Stimulated activated effector memory CD8-positive, alpha-beta T cell treated with anti-CD3 and anti-CD28 coated beads, Interleukin-12 subunit alpha, Interleukin-12 subunit beta, amount 100 ng/mL, for 72 hours (primary cell): Measurements from ENCODE around the gene TBC1D4.
"Not testable (repeated sequence)": the region's sequence is repeated elsewhere in the genome, so short reads cannot be mapped to it uniquely, and the experiment has no call there.

ENCODE experiments used
- ATAC-seq: fragments of 150-1000 bp; cut with Tn5 transposase; 2 replicates; pipeline ENCODE4 v1.10.0; 2021
- DNase-seq, 2 donors: peaks; one replicate each; pipeline ENCODE4 v3.0.0; 2021 to 2022; ENCODE audit warnings: low spot score in 2 of 2
- H3K27ac Mint-ChIP-seq: one replicate; pipeline ENCODE4 v1.8.0; 2022; ENCODE audit warnings: mild to moderate bottlenecking, mixed read lengths
- H3K36me3 Mint-ChIP-seq: one replicate; pipeline ENCODE4 v1.8.0; 2022; ENCODE audit warnings: mild to moderate bottlenecking, mixed read lengths
- H3K4me1 Mint-ChIP-seq: one replicate; pipeline ENCODE4 v1.8.0; 2022; ENCODE audit warnings: mixed read lengths
- H3K4me3 Mint-ChIP-seq: one replicate; pipeline ENCODE4 v1.8.0; 2022; ENCODE audit warnings: mild to moderate bottlenecking, mixed read lengths
- H3K9me3 Mint-ChIP-seq: one replicate; pipeline ENCODE4 v1.8.0; 2022; ENCODE audit warnings: mixed read lengths

The TBC1D4 gene

DNA sequence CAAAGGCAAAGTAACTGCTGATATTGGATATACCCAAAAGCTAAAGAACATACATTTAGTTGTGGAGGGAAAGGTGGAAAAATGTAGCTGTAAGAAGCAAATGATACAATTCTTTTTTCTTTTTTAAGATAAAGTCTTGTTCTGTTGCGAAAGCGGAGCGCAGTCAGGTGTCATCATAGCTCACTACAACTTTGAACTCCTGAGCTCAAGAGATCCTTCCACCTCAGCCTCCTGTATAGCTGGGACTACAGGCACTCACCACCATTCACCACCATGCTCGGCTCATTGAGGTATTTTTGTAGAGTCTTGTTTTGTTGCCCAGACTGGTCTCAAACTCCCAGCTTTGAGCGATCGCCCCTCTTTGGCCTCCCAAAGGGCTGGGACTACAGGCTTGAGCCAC lies 38.0 kb downstream of the TBC1D4 start:
- Mint-ChIP-seq H3K9me3 (no peaks in the 10 kb centered on the region), H3K36me3 (no peaks in the 10 kb centered on the region), H3K4me1 (no peaks in the 10 kb centered on the region), H3K27ac (no peak overlapping the region), H3K4me3 (no peak overlapping the region)
- ATAC-seq (no peak), DNase-seq (no peak)

GRCh38 chr13:75443356-75443958 lies 38.5 kb downstream of the TBC1D4 start:
- DNase-seq (no peak), ATAC-seq (no peak)
- H3K4me3 Mint-ChIP-seq: no peak overlapping the region
- no peaks in the 10 kb centered on the region for H3K9me3 Mint-ChIP-seq
- H3K36me3 Mint-ChIP-seq: no peaks in the 10 kb centered on the region
- H3K27ac Mint-ChIP-seq: no peak overlapping the region
- no peaks in the 10 kb centered on the region for H3K4me1 Mint-ChIP-seq

DNA sequence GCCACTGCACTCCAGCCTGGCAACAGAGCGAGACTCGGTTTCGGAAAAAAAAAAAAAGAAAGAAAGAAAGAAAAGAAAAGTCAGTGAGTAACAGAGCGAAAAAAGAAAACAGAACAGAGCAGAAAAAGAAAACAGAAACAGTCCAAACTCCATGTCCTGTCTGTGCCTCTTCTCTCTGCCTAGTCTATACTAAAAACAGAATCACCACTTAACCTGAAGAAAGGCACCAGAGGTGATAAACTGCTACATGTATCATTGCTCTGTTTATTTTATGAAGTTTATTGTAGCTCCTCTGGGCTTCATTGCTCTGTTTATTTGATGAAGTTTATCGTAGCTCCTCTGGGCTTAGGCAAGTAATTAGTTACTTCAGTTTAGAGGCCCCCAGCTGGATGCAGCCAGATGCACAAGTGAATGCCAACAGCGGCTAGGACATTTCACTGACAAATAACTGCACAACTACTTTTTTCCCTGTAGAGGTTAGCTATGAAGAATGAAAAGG lies 39.2 kb downstream of the TBC1D4 start:
- no peak for DNase-seq
- Mint-ChIP-seq H3K27ac (no peak overlapping the region), H3K4me3 (no peak overlapping the region), H3K36me3 (no peaks in the 10 kb centered on the region), H3K9me3 (no peaks in the 10 kb centered on the region), H3K4me1 (no peaks in the 10 kb centered on the region)
- no peak for ATAC-seq

GRCh38 chr13:75440100-75440499 lies 41.9 kb downstream of the TBC1D4 start:
- H3K4me3 Mint-ChIP-seq: no peak overlapping the region
- no peaks in the 10 kb centered on the region for H3K36me3 Mint-ChIP-seq

GRCh38 chr13:75437582-75438318 lies 44.2 kb downstream of the TBC1D4 start:
- ATAC-seq (no peak), DNase-seq (no peak)
- Mint-ChIP-seq H3K4me1 (no peaks in the 10 kb centered on the region), H3K36me3 (no peaks in the 10 kb centered on the region), H3K27ac (no peak overlapping the region), H3K9me3 (no peaks in the 10 kb centered on the region), H3K4me3 (no peak overlapping the region)

More at GRCh38 chr13:75440100-75440499, 41.9 kb downstream of the TBC1D4 start:
- peak overlapping the region; percentile 5 for H3K27ac Mint-ChIP-seq
- H3K9me3 Mint-ChIP-seq: no peaks in the 10 kb centered on the region
- ATAC-seq (no peak), DNase-seq (no peak)
- H3K4me1 Mint-ChIP-seq: no peaks in the 10 kb centered on the region

DNA sequence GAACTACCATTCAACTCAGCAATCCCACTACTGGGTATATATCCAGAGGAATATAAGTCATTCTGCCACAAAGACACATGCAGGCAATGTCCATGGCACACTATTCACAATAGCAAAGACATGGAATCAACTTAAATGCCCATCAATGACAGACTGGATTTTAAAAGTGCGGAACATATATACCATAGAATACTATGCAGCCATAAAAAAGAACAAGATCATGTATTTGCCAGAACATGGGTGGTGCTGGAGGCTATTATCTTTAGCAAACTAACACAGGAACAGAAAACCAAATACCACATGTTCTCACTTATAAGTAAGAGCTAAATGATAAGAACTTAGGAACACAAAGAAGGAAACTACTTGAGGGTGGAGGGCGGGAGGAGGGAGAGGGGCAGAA lies 47.8 kb downstream of the TBC1D4 start:
- not testable (repeated sequence) for H3K4me1 Mint-ChIP-seq, DNase-seq, H3K4me3 Mint-ChIP-seq, H3K36me3 Mint-ChIP-seq, ATAC-seq, H3K27ac Mint-ChIP-seq, H3K9me3 Mint-ChIP-seq

DNA sequence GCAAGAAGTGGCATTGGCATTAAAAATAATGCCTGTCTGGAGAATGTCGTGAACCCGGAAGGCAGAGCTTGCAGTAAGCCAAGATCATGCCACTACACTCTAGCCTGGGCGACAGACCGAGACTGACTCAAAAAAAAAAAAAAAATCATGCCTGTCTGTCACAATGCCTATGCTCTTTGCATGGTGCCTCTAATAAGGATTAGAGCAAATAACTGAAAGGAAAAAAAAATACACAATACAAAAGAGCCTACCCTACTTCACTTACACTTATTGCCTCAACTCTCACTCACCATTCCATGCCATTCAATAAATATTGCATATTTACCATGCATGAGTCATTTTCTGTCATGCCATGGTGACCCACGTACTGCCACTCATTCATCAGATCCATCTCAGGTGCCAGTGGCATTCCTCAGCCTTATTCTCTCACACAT lies 49.1 kb downstream of the TBC1D4 start:
- Mint-ChIP-seq H3K4me1 (no peaks in the 10 kb centered on the region), H3K36me3 (no peaks in the 10 kb centered on the region), H3K9me3 (no peaks in the 10 kb centered on the region), H3K4me3 (no peak overlapping the region), H3K27ac (no peak overlapping the region)
- ATAC-seq (no peak), DNase-seq (no peak)

GRCh38 chr13:75432045-75432444 lies 49.9 kb downstream of the TBC1D4 start:
- DNase-seq: no peak
- no peak for ATAC-seq
- no peak overlapping the region for H3K4me3 Mint-ChIP-seq
- H3K9me3 Mint-ChIP-seq: no peaks in the 10 kb centered on the region
- H3K4me1 Mint-ChIP-seq: no peaks in the 10 kb centered on the region
- H3K36me3 Mint-ChIP-seq: no peaks in the 10 kb centered on the region
- no peak overlapping the region for H3K27ac Mint-ChIP-seq

DNA sequence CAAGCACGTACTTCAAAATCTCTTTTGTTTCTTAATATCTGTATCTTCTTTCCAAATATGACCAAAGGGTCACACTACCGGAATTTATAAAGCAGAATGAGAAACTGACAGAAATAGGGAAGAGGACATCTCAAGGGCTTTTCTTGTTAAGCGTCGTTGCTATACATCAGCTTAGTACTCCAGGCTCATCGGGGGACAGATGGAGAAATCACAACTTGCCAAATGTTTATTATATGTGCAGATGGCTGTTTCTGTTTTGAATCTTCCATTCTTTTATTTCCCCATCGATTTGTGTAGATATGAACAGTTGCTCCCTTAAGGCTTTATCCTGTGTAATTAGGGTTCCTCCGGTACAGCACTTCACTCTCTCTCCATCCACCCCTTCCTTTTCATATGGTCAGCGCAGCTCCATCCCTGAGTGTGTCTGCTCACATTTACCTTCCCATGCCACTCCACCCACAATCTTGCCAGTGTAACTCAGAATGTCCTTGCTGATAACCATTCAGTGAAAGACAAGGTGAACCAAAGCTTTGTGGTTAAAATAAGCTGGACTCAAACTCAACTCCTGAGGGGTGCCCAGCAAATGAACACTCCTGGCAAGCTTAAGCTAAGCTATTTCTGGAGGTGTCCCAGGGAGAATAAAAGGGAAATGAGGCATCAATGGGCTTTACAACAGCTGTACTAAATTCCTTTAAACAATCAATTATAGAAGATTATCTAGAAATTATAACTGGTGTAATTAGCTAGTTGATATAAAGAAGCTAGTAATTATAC lies 51.3 kb downstream of the TBC1D4 start:
- no peaks in the 10 kb centered on the region for H3K9me3 Mint-ChIP-seq
- ATAC-seq (no peak), DNase-seq (no peak)
- H3K36me3 Mint-ChIP-seq: no peaks in the 10 kb centered on the region
- no peak overlapping the region for H3K4me3 Mint-ChIP-seq
- no peaks in the 10 kb centered on the region for H3K4me1 Mint-ChIP-seq
- no peak overlapping the region for H3K27ac Mint-ChIP-seq

DNA sequence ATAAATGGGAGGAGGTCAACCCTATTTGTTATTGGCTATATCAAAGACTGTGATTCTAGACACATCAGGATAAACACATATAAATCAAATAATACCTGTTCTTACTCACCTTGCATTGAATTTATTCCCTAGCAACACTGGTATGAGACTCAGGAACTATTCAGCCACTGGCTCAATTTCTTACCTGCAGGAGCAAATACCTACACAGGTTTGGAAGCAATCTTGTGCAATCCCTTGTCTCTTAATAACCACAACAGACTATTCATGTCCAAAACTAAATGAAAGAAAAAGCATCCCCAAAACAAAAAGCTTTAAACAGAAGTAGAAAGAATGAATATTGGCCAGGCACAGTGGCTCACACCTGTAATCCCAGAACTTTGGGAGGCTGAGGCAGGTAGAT lies 55.5 kb downstream of the TBC1D4 start:
- Mint-ChIP-seq H3K4me1 (no peaks in the 10 kb centered on the region), H3K36me3 (no peaks in the 10 kb centered on the region), H3K9me3 (no peaks in the 10 kb centered on the region), H3K4me3 (no peak overlapping the region), H3K27ac (no peak overlapping the region)
- ATAC-seq (no peak), DNase-seq (no peak)

DNA sequence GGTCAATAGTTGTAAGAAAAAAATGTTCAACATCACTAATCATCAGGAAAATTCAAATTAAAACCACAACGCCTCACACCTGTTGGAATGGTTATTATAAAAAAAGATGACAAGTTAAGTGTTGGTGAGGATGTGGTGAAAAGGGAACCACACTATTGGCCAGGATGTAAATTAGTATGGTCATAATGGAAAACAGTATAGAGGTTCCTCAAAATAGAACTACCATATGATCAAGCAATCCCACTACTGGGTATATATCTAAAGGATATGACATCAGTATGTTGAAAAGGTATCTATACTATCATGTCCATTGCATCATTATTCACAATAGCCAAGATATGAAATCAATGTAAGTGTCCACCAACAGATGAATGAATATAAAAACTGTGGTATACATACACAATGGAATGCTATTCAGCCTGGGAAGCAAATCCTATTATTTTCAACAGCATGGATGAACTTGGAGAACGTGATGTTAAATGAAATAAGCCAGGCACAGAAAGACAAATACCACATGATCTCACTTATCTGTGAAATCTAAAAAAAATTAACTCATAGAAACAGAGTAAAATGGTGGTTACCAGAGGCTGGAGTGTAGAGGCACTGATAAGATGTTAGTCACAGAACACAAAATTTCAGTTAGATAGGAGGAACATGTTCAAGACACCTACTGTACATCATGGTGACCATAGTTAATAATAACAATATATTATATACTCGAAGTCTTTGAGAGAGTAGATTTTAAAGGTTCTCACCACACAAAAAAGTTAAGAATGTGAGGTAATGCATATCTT lies 56.6 kb downstream of the TBC1D4 start:
- peak; percentile 42 for ATAC-seq

DNA sequence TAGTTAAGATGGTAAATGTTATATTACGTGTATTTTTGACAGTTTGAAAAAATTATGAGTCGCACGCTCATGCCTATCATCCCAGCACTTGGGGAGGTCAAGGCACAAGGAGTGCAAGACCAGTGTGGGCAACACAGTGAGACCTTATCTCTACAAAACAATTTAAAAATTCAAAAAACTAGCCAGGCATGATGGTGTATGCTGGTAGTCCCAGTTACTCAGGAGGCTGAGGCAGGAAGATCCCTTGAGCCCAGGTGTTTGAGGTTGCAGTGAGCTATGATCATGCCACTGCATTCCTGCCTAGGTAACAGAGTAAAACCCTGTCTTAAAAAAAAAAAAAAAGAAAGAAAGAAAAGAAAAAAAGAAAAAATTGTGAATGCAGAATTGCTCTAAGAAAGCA lies 58.0 kb downstream of the TBC1D4 start:
- no peaks in the 10 kb centered on the region for H3K9me3 Mint-ChIP-seq
- H3K4me3 Mint-ChIP-seq: no peak overlapping the region

More for the DNA sequence above, 56.6 kb downstream of the TBC1D4 start:
- Mint-ChIP-seq H3K36me3 (no peaks in the 10 kb centered on the region), H3K27ac (no peak overlapping the region), H3K9me3 (no peaks in the 10 kb centered on the region), H3K4me1 (no peaks in the 10 kb centered on the region), H3K4me3 (no peak overlapping the region)
- no peak for DNase-seq

DNA sequence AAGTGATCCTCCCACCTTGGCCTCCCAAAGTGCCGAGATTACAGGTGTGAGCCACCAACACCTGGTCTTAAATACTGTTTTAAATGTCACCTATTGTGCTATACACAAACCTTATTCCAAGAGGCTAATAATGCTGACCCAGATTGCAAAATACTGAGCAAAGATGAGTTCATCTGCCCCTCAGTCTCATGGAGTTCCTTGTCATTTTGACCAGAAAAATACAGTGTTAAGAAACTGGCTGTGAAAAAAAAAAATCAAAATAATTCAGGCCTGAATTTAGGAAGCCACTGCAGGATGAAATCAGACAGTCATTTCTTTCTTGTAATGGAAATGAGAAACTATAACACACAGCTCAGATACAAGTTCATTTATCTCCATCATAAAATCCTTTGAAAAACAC lies 59.9 kb downstream of the TBC1D4 start:
- H3K9me3 Mint-ChIP-seq: no peaks in the 10 kb centered on the region
- no peak overlapping the region for H3K4me3 Mint-ChIP-seq
- DNase-seq: no peak
- H3K36me3 Mint-ChIP-seq: no peaks in the 10 kb centered on the region
- H3K4me1 Mint-ChIP-seq: peaks cover 4% of the 10 kb centered on the region
- no peak for ATAC-seq
- no peak overlapping the region for H3K27ac Mint-ChIP-seq

More for the DNA sequence above, 58.0 kb downstream of the TBC1D4 start:
- DNase-seq (no peak), ATAC-seq (no peak)
- Mint-ChIP-seq H3K4me1 (no peaks in the 10 kb centered on the region), H3K27ac (no peak overlapping the region), H3K36me3 (no peaks in the 10 kb centered on the region)

- DNase-seq: no peak
- Mint-ChIP-seq H3K36me3 (no peaks in the 10 kb centered on the region), H3K4me3 (no peak overlapping the region), H3K9me3 (no peaks in the 10 kb centered on the region), H3K27ac (no peak overlapping the region), H3K4me1 (peaks cover 6% of the 10 kb centered on the region)
- ATAC-seq: no peak
Measured at GRCh38 chr13:75421133-75421532, 60.8 kb downstream of the TBC1D4 start.

- DNase-seq (no peak), ATAC-seq (no peak)
- Mint-ChIP-seq H3K36me3 (no peaks in the 10 kb centered on the region), H3K4me1 (peaks cover 6% of the 10 kb centered on the region), H3K27ac (no peak overlapping the region), H3K9me3 (no peaks in the 10 kb centered on the region), H3K4me3 (no peak overlapping the region)
Measured at GRCh38 chr13:75419656-75420055, 62.3 kb downstream of the TBC1D4 start.
